Endothelial cell of umbilical vein (primary cell): ENCODE data around the gene SELE. TPM values are rescaled to one million over a fixed set of nuclear protein-coding genes. Genes with fewer than 3 reads are reported as not detected.

Experiments
- BruUV-seq: library from RNA; stranded (reverse); fragments of 400-500 nt; replicated peaks from 2 replicates; lab custom pipeline; 2021; lab: Mats Ljungman, UMichigan
- CTCF ChIA-PET: fragments of 300-600, 350-600 bp; sonication (Branson Sonifier 250); formaldehyde crosslinking; loops from one replicate; lab custom pipeline; 2021; ENCODE audit warnings: antibody characterized with exemption, inconsistent platforms; lab: Charles Lee
- POLR2A ChIA-PET: fragments of 300-600, 350-600 bp; sonication (Branson Sonifier 250); formaldehyde crosslinking; loops from one replicate; lab custom pipeline; 2021; ENCODE audit warnings: antibody characterized with exemption, inconsistent platforms; lab: Charles Lee
- DNase-seq: peaks from one replicate; pipeline ENCODE4 v3.0.0-alpha.2; 2011; ENCODE audit warnings: low read depth, low spot score
- FAIRE-seq: peaks from 2 replicates; lab custom pipeline; 2011; peaks lifted over from hg19 to GRCh38; lab: Jason Lieb, UNC
- H2AFZ ChIP-seq: 2 replicates; pipeline ENCODE4 v1.6.0; 2012; ENCODE audit warnings: low read depth, low read length, control low read depth, inconsistent platforms
- H3K27ac ChIP-seq: 2 replicates; pipeline ENCODE4 v1.5.1; 2011; ENCODE audit warnings: low read depth, mild to moderate bottlenecking, control low read depth, low read length, moderate library complexity; ENCODE audit not compliant: insufficient read depth
- H3K27me3 ChIP-seq, 2 experiments: 2 replicates each; pipeline versions ENCODE4 v1.6.0 to v1.6.1; 2011; ENCODE audit warnings: low read length in 2 of 2, mixed read lengths in 1 of 2; ENCODE audit not compliant: control insufficient read depth in 2 of 2, insufficient read depth in 2 of 2
- H3K36me3 ChIP-seq, 2 experiments: 2 replicates in 1 of 2; 3 replicates in 1 of 2; pipeline ENCODE4 v1.5.1; 2011; ENCODE audit warnings: low read length in 2 of 2, mild to moderate bottlenecking in 1 of 2, moderate library complexity in 1 of 2; ENCODE audit not compliant: control insufficient read depth in 2 of 2, insufficient read depth in 2 of 2; ENCODE audit errors: extremely low read depth in 1 of 2
- H3K4me1 ChIP-seq: 3 replicates; pipeline ENCODE4 v1.5.1; 2011; ENCODE audit warnings: mild to moderate bottlenecking, low read length; ENCODE audit not compliant: control insufficient read depth, insufficient read depth; ENCODE audit errors: extremely low read depth
- H3K4me2 ChIP-seq: 2 replicates; pipeline ENCODE4 v1.6.1; 2011; ENCODE audit warnings: low read length, control low read depth, mixed read lengths; ENCODE audit not compliant: insufficient read depth
- H3K4me3 ChIP-seq, 3 experiments: fragments of 200-600 bp in 1 of 3; sonication (generic), shearing (Covaris generic) in 1 of 3; replicated peaks in 1 of 3; 2 replicates each; pipeline ENCODE4 v1.5.1; 2011 to 2016; ENCODE audit warnings: control low read depth in 3 of 3, low read length in 3 of 3, mild to moderate bottlenecking in 2 of 3, inconsistent platforms in 1 of 3, low read depth in 1 of 3, moderate library complexity in 1 of 3; ENCODE audit not compliant: insufficient read depth in 1 of 3
- H3K79me2 ChIP-seq: 2 replicates; pipeline ENCODE4 v1.6.0; 2012; ENCODE audit warnings: low read length, inconsistent platforms; ENCODE audit not compliant: control insufficient read depth, insufficient read depth
- H3K9ac ChIP-seq: replicated peaks from 2 replicates; pipeline ENCODE3; 2011; ENCODE audit warnings: low read length, control low read depth; ENCODE audit not compliant: insufficient read depth; ENCODE audit errors: extremely low read depth
- H3K9me1 ChIP-seq: replicated peaks from 3 replicates; pipeline ENCODE4 v1.6.0; 2011; ENCODE audit warnings: mild to moderate bottlenecking, low read length; ENCODE audit not compliant: control insufficient read depth, insufficient read depth; ENCODE audit errors: extremely low read depth
- H3K9me3 ChIP-seq: replicated peaks from 2 replicates; pipeline ENCODE4 v1.5.1; 2012; ENCODE audit warnings: low read length, inconsistent platforms; ENCODE audit not compliant: control insufficient read depth, insufficient read depth
- H4K20me1 ChIP-seq: replicated peaks from 2 replicates; pipeline ENCODE3; 2011; ENCODE audit warnings: mild to moderate bottlenecking, low read length; ENCODE audit not compliant: control insufficient read depth, insufficient read depth; ENCODE audit errors: extremely low read depth
- EZH2 ChIP-seq: IDR thresholded peaks from 2 replicates; pipeline ENCODE4 v1.6.1; 2012; ENCODE audit warnings: borderline replicate concordance, low read depth, mild to moderate bottlenecking, moderate library complexity, low read length, inconsistent platforms; ENCODE audit not compliant: severe bottlenecking
- FOS ChIP-seq: IDR thresholded peaks from 2 replicates; pipeline ENCODE4 v1.6.1; 2011; ENCODE audit warnings: mild to moderate bottlenecking, low read length, moderate library complexity, borderline replicate concordance; ENCODE audit not compliant: insufficient read depth
- GATA2 ChIP-seq: IDR thresholded peaks from 2 replicates; pipeline ENCODE4 v1.7.0; 2011; ENCODE audit warnings: low read depth, mild to moderate bottlenecking, moderate library complexity, mixed read lengths, low read length; ENCODE audit not compliant: insufficient read length, insufficient read depth
- JUN ChIP-seq: IDR thresholded peaks from 2 replicates; pipeline ENCODE4 v1.6.1; 2011; ENCODE audit warnings: borderline replicate concordance, low read depth; ENCODE audit not compliant: insufficient read length, insufficient read depth
- MAX ChIP-seq: IDR thresholded peaks from 2 replicates; pipeline ENCODE4 v1.6.1; 2011; ENCODE audit not compliant: insufficient read depth, insufficient read length
- MYC ChIP-seq: IDR thresholded peaks from one replicate; pipeline ENCODE4 v1.6.1; 2011; ENCODE audit warnings: mild to moderate bottlenecking, low read depth, low read length
- POLR2A ChIP-seq: IDR thresholded peaks from 2 replicates; pipeline ENCODE4 v1.6.1; 2012; ENCODE audit warnings: low read depth, mild to moderate bottlenecking, control low read depth, low read length
- POLR2AphosphoS5 ChIP-seq: IDR thresholded peaks from 2 replicates; pipeline ENCODE4 v1.6.1; 2012; ENCODE audit warnings: low read depth, mild to moderate bottlenecking, control low read depth, low read length, moderate library complexity; ENCODE audit not compliant: insufficient read depth
- dilution Hi-C: fragments of 300-500 bp; cut with MboI; formaldehyde crosslinking; loops from one replicate; pipeline ENCODE4 v1.15.0; 2019; ENCODE audit warnings: low sequenced_read_pairs; ENCODE audit not compliant: extremely low pct_ligation_motif_present
- intact Hi-C: fragments of 100-400 bp; cut with micrococcal nuclease; formaldehyde crosslinking; loops from one replicate; pipeline ENCODE4 v1.10.0; 2022
- polyA plus RNA-seq, 4 experiments: library from polyadenylated mRNA; depleted of rRNA in 3 of 4; stranded (reverse) in 3 of 4; unstranded in 1 of 4; fragments of >200 nt; gene quantifications; 2 replicates each; pipeline versions ENCODE4 v1.2.1 to v1.2.3, GENCODE V29; 2011 to 2012; ENCODE audit warnings: missing spikeins in 1 of 4
- total RNA-seq: library from RNA; stranded (reverse); gene quantifications from 2 replicates; pipeline ENCODE4 v1.2.3, GENCODE V29; 2021
- TF ChIP-seq, protein P1 (sequence below), 2 donors: IDR thresholded peaks; 1 replicate in 1 of 2; 2 replicates in 1 of 2; pipeline ENCODE4 v1.5.1; 2011; ENCODE audit warnings: low read length in 2 of 2, mild to moderate bottlenecking in 2 of 2, moderate library complexity in 2 of 2, control low read depth in 1 of 2, inconsistent platforms in 1 of 2, low read depth in 1 of 2; ENCODE audit not compliant: insufficient read depth in 1 of 2; ENCODE audit errors: extremely low read depth in 1 of 2

SELE gene
- total and polyA plus RNA-seq, 2 donors (not counting 3 experiments of a cell fraction or from before 2014, with no cell fraction given) = 1.5 to 4.7 TPM

- no peaks in the 10 kb centered on the region for H3K9me1 ChIP-seq
- no peak overlapping the region for H3K27ac ChIP-seq
- H3K9ac ChIP-seq = no peak overlapping the region
- intact Hi-C loops = no loop called here
- H3K4me3 ChIP-seq = no peak overlapping the region
- no TSS peak for BruUV-seq
- H3K4me1 ChIP-seq = peaks cover 8% of the 10 kb centered on the region
- no peaks in the 10 kb centered on the region for H4K20me1 ChIP-seq
- CTCF ChIA-PET = interaction anchor here (1.4 to 1.7 kb wide), 3 partner anchors 19 to 78 kb away, joined by 3 to 5 read pairs (median 4); no protein-coding TSS in a partner anchor
- no peak for FAIRE-seq
- no peaks in the 10 kb centered on the region for H3K9me3 ChIP-seq
- POLR2A ChIA-PET = no interaction called here
- dilution Hi-C loops = no loop called here
- H3K4me2 ChIP-seq = no peak overlapping the region
- no peaks in the 10 kb centered on the region for H3K79me2 ChIP-seq
- H3K36me3 ChIP-seq = no peaks in the 10 kb centered on the region
- TF ChIP-seq, protein P1, sequence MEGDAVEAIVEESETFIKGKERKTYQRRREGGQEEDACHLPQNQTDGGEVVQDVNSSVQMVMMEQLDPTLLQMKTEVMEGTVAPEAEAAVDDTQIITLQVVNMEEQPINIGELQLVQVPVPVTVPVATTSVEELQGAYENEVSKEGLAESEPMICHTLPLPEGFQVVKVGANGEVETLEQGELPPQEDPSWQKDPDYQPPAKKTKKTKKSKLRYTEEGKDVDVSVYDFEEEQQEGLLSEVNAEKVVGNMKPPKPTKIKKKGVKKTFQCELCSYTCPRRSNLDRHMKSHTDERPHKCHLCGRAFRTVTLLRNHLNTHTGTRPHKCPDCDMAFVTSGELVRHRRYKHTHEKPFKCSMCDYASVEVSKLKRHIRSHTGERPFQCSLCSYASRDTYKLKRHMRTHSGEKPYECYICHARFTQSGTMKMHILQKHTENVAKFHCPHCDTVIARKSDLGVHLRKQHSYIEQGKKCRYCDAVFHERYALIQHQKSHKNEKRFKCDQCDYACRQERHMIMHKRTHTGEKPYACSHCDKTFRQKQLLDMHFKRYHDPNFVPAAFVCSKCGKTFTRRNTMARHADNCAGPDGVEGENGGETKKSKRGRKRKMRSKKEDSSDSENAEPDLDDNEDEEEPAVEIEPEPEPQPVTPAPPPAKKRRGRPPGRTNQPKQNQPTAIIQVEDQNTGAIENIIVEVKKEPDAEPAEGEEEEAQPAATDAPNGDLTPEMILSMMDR (IDR thresholded peaks at IDR 0.05; ENCODE audit: extremely low read depth in 1 of 2, insufficient read depth in 1 of 2, low read depth in 1 of 2, low read length in 2 of 2) = no peak
- TF ChIP-seq MYC (no peak), MAX (no peak), EZH2 (no peak), POLR2A (no peak), POLR2AphosphoS5 (no peak), FOS (no peak), GATA2 (no peak), JUN (no peak)
- H3K27me3 ChIP-seq = peaks cover 11 to 12% of the 10 kb centered on the region in 2 experiments
- no peak for DNase-seq
- H2AFZ ChIP-seq = no peak overlapping the region
Measured at GRCh38 chr1:169731446-169731845, 2.4 kb downstream of the SELE start.
